NCI-H2171 treated with DMSO at 0.1 percent for 48 hours (cell line): ENCODE results near the gene ZDHHC1.
A peak's percentile ranks its signal among the peaks of the same experiment; 100 is the strongest.
"Not testable (repeated sequence)": the region's sequence is repeated elsewhere in the genome, so short reads cannot be mapped to it uniquely, and the experiment has no call there.

ENCODE experiments used
- DNase-seq: peaks from one replicate; lab custom pipeline; 2025; lab: John Stamatoyannopoulos, UW

ZDHHC1 gene

DNA sequence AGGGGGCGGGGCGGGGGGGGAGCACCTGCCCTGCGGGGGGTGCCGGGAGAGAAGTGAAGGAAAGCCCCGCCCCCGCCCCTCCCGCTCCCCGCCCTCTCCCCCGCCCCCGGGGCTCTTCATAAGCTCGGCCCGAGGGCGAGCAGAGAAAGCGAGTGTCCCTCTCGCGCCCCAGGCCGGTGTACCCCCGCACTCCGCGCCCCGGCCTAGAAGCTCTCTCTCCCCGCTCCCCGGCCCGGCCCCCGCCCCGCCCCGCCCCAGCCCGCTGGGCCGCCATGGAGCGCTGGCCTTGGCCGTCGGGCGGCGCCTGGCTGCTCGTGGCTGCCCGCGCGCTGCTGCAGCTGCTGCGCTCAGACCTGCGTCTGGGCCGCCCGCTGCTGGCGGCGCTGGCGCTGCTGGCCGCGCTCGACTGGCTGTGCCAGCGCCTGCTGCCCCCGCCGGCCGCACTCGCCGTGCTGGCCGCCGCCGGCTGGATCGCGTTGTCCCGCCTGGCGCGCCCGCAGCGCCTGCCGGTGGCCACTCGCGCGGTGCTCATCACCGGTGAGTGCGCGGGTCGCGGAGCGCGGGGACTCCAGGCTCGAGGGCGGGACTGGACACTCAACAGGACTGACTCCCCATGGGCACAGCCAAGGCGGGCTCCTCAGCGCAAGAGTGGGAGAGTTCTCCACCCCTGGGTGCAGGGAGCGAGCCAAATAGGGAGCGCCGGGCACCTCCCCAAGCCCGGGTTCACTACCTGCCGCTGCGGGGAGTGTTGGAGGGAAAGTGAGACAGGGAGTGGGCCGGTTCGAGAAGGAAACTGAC, 14.9 kb upstream of the ZDHHC1 start, which contains the start of gene HSD11B2:
TSS of gene HSD11B2 (plus strand) at position 145 of the 798 bp plus-strand sequence. CDS start at position 273, 128 bp downstream.
- peak; percentile 48 for DNase-seq

DNA sequence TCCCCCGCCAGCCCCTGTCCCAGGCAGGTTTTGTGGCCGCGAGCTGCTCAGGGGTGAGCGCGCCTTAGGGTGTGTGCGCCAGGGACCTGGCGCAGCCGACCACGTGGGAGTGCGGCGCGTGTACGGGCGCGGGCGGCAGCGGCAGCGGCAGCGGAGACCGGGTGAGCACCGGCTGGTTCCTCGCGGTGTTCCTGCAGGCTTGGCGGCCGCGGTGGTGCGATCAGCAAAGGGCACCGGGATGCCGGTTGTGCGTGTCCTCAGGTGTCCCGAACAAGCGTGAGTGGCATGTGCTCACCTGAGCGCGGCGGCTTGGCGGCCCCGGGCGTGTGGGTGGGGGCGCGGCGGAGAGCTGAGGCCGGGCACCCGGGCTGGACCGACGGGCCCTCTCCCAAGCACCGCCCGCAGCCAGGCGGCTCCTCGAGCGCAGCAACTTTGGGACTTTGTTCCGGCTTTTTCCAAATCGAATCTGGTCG, 14.3 kb upstream of the ZDHHC1 start:
- DNase-seq, result peak; percentile 56

DNA sequence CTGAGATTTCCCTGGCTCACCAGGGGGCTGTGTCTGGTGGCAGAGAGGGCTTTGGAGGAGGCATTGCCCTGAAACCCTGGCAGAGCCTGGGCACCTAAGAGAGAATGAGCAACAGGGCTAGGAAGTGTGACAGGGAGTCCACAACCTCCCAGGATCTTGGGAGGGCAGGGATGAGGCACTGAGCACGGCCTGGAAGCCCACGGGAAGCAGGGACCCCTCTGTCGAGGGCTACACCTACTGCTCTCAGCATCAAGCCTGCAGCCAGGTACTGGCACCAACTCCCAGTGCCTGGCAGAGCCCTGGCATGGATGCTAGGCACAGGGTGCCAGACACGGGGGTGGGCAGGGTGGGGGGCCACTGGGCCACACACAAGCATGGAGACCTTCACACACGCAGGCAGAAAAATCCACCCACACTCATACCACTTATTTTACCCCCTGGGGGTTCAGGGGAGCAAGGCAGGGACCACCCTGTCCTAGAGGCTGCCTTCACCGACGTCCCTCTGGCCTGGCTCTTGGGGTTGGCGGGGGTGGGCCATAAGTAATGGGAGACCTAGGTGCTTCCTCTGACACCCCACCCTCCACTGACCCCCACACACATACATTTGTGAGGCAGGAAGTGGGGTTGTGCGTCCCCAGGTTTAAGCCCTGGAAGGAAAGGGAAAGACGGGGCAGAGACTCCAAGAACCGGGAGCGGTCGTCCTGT, 13.7 kb upstream of the ZDHHC1 start:
- no peak for DNase-seq

DNA sequence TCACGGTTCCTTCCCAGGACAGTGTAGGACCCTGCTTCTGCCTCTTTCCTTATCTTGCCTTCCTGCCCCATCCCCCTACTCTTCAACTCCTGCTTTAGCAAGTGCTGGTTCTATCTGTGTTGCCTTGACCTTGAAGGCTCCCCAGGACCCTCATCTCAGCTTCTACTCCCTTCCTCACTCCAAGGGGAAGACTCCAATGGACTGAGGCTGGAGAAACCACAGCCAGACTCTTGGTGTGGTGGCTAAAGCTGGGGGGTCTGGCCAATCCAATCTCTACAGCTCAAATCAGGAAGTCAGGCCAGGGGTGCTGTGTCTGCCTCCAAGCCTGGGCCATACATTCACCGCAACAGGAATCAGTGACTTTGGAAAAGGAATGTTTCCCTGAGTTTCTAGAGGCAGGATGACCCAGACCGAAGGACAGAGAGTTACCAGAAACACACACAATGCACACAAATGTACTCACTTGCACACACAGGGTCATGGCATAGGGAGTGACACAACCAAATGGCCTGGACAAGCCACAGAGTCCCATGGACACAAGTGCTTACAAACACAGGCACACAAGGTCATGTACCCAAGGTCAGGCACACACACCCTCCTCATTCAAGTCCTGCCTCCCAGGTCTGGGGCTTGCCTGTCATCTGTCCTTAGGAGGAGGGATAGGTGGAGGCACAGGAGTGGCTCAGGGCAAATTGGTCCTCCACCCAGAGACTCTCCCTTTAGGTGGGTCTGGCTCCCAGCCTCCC, 12.9 kb upstream of the ZDHHC1 start:
- no peak for DNase-seq

DNA sequence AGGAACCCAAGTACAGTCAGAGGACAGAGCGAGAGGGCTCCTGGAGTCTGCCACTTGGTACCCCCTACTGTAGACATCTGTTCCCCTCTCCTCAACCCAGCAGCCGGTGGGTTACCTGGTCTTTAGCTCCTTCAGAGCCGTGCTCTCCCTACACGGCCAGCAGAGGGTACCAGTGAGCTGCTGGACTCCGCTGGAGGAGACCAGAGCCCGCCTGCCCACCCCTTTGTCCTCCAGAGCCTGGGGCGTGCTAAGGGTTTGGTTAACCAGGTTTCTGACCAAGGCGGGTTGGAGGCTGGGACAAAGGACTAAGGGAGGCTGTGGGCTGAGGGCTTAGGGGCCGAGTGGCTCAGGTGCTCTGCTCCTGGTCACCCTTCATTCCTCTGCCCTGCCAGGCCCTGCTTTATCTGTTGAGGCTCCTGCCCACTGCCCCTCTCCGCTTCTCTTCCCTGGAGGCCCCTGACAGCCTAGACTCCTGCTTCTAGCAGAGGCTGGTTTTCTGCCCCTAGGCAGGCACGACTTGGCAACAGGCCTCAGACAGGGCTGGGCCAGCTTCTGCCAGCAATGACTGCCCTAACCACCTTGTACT, 12.0 kb upstream of the ZDHHC1 start:
- DNase-seq, result peak; percentile 76

DNA sequence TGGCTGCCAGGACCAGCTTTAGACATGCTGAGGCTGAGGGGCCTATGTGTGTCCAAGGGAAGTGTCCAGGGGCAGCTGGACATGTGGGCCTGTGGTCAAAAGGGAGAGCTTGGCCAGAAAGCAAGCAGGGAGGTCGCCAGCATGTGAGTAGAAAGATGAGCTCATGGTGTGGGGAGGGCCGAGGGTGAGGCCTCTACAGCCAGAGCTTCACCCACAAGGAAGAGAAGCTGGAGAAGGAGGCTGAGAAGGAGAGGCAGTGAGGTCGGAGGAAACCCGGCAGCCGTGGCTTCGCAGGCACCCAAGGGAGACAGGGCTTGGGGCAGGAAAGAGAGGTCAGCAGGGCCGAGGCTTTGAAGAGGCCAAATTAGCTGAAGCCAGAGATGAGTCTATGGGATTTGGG, 10.7 kb upstream of the ZDHHC1 start:
- no peak for DNase-seq

DNA sequence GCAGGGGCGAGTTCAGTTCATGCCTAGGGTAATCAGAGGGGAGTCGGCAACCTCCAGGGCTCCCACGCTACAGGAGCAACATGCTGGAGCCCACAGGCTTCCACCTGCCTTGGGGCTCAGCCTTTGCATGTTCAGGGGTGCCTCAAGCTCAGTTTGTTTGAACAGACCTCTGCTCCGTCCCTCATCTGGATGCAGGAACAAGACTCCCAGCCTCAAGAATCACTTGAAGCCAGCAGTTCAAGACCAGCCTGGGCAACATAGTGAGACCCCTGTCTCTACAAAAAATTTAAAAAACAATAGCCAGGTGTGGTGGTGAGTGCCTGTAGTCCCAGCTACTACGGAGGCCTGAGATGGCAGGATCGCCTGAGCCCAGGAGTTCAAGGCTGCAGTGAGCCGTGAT, 9.7 kb upstream of the ZDHHC1 start:
- DNase-seq, result no peak

DNA sequence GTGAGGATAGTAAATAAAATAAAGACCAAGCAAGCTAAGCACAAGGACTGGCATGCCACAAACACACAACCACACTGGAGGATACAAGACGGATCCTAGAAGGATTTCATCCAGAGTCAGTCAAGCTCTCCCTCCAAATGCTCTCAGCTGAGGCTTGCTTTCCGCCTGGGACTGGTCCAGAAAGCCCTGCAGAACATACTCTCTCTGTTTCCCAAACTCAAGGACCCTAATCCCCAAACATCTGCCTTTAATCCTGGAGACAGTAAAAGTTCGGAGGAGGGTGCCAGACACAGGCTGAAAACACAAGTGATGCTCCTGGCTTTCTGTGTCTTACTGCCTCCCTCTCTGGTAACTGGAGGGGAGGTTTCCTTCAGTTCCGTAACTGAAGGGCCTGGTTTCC, 9.3 kb upstream of the ZDHHC1 start:
- no peak for DNase-seq

DNA sequence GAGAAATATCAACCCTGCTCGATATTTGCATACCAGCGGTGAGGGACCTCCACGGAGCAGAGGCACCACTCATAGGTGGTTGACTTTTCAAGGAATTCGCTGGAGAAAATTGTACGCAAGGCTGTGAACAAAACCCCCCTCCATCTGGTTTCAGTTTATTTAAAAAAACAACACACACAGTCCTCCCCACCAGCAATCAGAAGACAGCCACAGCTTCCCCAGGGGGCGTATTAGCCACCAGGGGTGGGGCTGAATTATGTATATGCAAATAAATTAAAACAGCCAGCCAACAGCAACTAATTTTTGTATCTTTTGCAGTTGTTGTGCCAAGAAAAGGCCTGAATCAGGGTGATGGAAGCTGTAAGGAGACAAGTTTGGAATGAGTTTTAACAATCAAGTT, 8.8 kb upstream of the ZDHHC1 start:
- DNase-seq, result no peak

DNA sequence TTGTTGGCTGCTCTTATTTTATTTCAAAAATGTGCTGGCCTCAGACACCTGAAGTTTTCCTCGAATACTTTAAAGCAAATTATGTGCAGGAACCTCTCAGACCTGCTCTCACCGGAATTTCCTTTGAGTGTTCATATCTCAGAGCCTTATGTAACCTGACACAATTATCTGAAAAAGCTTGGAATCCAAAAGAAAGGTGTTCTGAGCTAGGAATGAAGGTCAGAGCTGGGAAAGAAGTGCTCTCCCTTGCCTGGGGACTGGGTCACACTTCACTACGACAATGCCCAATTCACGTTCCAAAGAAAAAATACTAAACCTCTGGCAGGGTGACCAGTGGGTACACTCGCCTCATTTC, 8.0 kb upstream of the ZDHHC1 start:
- DNase-seq, result peak; percentile 50

DNA sequence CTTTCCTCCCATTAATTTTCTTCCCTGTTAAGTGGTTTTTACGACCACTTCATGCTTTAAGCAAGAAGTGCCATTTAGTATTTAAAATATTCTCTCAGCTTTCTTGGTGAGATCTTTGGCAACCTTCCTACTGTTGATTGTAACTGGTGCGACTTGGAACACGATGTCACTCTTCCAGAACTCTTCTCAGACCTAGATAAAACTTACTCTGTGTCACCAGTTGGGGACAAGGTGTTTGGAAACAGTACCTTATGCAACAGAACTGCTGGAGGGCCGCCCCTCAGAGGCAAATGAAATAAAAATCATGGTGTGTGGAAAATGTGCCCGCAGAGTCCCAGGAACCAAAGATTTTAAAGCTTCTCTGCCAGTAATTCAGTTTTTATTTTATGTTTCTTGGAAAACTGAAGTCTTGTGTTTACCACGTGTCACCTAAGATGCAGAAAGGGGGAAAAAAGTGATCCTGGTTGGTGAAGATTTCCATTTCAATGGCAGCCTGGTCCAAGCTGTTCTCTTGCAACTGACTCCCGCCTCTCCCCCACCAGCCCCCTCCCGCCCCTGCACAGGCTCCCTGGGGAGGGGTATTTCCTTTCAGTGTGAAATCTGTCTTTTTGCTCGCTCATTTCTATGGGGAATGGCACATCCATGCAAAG, 7.5 kb upstream of the ZDHHC1 start:
- peak; percentile 64 for DNase-seq

DNA sequence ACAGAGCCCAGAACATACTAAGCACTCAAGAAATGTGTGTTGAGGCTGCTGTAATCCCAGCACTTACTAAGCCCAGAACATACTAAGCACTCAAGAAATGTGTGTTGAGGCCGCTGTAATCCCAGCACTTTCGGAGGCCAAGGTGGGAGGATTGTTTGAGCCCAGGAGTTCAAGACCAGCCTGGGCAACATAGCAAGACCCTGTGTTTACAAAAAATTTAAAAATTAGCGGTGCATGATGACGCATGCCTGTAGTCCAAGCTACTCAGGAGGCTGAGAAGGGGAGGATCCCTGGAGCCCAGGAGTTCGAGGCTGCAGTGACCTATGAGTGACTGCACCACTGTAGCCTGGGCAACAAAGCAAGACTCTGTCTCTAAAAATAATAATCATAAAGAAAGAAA, 6.7 kb upstream of the ZDHHC1 start:
- DNase-seq, result no peak

DNA sequence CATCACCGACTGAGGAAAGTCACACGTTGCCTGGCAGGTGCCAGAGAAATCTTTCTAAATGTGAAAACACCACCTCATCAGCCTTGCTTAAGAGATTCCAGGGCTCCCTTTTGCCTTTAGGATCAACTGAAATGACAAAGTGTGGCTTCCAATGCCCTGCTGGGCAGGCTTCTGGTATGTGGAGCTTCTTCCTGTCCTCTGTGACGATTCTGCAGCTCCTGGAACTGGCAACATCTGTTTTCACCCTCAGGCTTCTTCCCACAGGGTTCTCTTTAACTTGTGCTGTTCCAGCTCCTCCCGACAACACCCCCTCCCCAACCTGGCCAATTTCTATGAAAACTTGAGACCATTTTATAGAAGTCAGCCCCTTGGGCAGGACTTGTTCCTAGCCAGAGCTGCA, 4.8 kb upstream of the ZDHHC1 start:
- no peak for DNase-seq

DNA sequence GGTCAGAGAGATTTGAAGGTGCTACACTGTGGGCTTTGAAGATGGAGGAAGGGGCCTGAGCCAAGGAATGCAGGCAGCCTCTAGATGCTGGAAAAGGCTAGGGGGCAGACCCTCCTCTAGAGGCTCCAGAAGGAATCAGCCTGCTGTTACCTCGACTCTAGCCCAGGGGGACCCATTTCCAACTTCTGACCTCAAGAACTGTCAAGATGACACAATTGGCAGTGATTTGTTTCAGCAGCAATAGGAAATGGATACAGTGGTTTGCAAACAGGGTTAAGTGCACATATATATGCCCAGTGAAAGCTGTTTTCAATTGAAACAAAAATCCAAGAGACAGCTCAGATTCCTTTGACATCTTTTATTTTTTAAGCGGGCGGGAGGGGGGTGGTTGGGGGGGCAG, 3.7 kb upstream of the ZDHHC1 start:
- DNase-seq, result no peak

DNA sequence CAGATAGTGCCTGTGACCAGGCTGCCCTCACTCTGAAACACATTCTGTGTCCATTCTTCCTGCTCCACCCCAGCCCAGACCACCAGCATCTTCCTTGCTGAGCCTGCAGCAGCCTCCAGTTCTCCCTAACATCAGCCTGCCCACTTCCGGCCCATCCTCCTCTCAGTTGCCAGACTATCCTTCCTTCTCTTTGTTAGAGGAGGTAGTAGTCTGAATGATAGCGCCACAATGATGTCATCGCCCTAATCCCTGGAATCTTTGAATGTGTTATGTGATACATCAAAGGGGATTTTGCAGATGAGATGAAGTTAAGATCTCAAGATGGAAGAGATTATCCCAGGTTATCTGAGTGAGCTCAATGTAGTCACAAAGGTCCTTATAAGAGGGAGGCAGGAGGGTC, 3.2 kb upstream of the ZDHHC1 start:
- DNase-seq, result no peak

DNA sequence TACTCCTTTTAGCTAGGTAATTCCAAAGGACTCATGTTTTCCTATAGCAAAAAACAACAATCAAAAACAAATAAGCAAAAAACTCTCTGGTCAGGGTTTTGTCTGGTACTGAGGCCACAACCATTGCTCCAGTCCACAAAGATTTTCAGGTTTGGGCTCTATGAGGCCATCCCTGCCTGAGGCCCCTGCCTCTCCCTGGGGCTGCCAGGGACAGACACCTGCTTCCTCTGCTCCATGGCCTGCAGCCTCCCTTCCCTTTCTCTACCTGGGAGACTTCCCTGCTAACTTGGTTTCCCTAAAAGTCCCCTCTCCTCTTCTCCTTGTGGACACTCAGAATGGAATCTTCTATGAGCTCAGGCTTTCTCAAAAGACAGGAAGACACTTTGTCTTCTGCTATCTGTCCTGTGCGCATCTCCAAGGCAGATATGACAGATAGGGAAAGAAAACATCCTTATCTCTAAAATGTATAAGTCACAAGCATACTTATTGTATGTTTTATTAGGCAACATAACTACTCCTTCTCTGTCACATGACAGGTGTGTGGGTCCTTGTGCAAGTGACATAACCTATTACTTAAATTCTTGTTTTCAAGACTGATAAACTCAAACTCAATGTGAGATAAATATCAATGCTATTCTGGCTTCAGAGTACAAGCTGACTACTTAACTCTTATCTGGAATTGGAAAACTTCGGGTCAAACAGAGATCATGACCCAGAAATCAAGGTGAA, 1.2 kb upstream of the ZDHHC1 start:
- DNase-seq, result no peak

DNA sequence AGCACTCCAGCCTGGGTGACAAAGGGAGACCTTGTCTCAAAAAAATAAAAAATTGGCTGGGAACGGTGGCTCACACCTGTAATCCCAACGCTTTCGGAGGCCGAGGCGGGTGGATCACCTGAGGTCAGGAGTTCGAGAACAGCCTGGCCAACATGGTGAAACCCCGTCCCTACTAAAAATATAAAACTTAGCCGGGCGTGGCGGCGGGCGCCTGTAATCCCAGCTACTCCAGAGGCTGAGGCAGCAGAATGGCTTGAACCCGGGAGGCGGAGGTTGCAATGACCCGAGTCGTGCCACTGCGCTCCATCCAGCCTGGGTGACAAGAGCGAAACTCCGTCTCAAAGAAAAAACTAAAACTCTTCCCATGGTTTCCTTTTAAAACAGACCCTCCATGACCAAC, 856 bp downstream of the ZDHHC1 start:
- not testable (repeated sequence) for DNase-seq

DNA sequence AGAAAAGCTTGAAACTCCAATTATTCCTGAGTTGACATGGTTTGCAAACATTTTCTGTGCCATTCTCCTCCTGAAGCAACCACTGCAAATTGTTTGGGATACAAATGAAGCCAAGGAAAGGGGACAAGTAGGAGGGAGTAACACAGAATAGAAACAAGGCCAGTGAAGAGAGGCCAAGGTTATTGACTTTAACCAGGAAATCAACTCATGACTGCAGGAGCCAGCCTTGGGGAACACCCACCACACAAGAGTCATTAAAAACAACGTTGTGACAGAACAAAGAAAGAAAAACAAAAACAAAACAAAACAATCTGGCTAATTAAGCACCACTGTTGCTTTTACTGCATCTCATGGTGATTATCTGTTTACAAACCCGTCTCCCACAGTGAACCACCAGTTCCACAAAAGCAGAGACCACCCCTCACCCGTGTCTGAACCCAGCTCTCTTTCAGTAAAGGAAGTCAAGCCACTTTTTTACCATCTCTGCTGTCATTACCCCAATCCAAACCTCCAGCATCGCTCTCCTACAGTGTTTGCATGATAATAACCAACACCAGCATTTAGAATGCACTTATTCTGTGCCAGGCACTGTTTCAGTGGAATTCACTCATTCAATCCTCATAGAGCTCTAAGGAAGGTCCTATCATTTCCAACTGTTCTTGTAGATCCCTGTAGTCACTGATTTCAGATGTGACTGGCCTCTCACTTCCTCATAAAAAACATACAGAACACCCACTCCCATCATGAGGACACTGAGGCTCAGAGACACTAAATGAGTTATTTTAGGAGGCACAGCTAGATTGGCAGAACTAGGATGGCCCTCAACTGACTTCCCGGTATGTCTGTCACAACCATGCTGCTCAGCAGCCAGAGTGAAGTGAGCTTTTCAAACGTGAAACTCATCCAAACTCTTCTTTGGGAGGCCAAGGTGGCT, 2.0 kb downstream of the ZDHHC1 start:
- no peak for DNase-seq

DNA sequence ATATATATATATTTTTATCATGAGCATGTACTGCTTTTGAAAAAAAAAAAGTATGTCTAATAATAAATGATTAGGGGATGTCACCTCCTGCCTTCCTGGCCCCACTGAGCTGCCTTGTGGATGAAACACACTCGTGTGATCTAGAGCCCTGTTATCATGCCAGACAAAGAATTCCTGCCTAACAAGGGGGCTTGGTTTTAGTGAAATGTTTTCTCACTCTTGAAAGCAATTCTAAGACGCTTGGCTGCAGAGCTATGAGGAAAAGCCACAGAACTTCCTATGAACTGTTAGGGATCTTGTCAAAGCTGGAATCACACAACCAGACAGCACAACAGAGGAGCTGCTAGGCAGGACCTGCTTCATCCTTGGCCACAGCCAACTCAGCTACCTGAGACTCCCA, 4.0 kb downstream of the ZDHHC1 start:
- DNase-seq, result no peak

DNA sequence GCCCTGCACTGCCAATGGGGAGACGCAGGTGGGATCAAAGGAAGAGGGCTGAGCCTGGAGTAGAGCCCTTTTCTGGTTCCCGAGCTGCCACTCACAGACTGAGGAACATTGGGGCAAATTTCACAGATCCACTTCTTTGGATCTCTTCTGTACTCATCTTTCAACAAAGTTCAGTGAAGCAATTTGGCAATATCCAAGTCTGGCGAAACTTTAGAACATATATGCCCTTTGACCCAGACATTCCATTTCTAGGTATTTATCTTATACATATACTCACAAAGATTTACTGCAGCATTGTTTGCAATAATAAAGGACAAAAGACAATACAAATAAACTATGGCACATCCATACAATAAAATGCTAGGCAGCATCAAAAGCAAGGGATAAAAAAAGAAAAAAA, 4.9 kb downstream of the ZDHHC1 start:
- no peak for DNase-seq
